ENCODE measurements around the gene OAT. TPM values are rescaled to one million over a fixed set of nuclear protein-coding genes. Genes with fewer than 3 reads are reported as not detected.

OAT gene
- total and polyA plus RNA-seq, 8 donors: 26.1 to 243 (median 69.4) TPM

DNA sequence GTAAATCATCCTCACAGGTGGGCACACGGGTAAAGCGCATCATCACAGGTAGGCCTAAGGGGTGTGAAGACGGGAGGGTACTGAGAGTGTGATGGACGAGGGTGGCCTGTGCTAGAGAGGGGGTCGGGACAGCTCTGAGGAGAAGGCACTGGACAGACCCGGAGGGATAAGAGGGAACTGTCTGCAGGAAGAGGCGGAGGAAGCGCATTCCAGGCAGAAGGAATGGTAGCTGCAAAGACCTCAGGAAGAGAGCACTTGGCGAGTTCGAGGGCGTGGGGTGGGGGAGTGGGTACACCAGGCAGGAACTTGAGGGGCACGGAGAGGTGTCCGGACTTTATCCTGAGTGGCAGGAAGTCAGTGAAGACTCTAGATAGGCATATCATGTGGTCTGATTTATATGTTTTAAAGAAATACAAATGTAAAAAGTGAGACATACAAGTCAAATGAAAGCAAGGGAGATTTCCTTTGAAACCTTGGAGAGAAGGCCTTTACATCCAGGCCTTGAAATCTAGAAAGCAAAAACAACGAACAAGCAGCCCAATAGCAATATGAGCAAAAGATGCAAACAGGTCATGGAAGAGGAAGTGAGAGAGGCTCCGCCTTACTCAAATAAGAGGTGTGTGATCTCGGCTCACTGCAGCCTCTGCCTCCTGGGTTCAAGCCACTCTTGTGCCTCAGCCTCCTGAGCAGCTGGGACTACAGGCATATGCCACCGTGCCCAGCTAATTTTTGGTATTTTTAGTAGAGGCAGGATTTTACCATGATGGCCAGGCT is 46.5 kb upstream of the OAT start:
- TF ChIP-seq EP300 (IDR thresholded peaks at IDR 0.05): no peak
- no peaks in the 10 kb centered on the region for H3K9me3 ChIP-seq
- H3K36me3 ChIP-seq: no peaks in the 10 kb centered on the region
- H3K27me3 ChIP-seq: no peaks in the 10 kb centered on the region
- 63 to 70% (median 65%) methylated on average over 17 of the region's 17 CpGs for WGBS, 5 donors
- no peak overlapping the region for H3K4me3 ChIP-seq
- intact Hi-C loops (cut with DNase I; ENCODE audit: low total_unique reads): no loop called here
- peaks cover 0 to 38% (median 22%) of the 10 kb centered on the region in 4 donors for H3K4me1 ChIP-seq
- H3K27ac ChIP-seq: peak overlapping the region in 1 of 5 donors; percentile 35
- DNase-seq: peak in 1 of 2 donors; percentile 42

DNA sequence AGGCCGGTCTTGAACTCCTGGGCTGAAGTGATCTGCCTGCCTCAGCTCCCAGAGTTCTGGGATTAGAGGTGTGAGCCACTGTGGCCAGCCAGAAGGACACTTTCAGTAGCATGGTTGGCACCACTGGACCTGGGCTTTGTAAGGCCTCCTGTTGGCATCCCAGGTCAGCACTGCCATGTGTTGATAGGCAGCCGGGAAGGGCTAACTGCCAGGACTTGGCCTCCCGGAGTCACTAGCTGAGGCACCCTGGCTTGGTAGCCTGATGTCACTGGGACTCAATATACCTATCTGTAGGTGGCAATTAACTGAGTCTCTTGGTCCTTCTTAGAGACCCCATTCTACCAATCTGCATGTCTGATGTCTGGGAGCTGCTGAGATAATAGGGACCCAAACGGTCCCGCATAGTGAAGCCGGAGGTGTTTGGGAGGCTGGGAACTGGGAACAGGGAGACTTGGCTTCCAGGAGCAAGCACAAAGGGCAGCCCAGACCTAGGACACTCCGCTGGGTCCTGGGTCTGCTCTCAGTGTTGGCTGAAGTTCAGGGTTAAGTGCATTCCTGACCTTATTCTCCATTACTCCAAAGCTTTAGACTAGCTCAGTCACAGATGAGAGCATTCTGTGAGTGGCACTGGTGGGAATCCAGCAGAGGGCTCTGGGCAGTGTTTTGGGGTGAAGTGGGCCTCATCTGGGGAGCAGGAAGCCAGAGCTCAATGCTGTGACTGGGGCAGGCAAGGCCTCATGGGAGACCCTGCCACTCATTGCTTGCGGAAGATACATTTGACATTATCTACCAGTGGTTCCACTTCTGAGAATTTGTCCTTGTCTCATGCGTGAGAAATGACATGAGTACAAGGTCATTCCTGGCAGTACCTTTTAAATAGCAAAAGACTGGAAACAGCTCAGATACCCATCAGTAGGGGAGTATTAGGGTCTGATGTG is 45.6 kb upstream of the OAT start:
- 69 to 87% (median 81%) methylated on average over 8 to 9 of the region's 9 CpGs for WGBS, 5 donors
- Histone ChIP-seq H3K27ac (no peak overlapping the region), H3K27me3 (no peaks in the 10 kb centered on the region)

DNA sequence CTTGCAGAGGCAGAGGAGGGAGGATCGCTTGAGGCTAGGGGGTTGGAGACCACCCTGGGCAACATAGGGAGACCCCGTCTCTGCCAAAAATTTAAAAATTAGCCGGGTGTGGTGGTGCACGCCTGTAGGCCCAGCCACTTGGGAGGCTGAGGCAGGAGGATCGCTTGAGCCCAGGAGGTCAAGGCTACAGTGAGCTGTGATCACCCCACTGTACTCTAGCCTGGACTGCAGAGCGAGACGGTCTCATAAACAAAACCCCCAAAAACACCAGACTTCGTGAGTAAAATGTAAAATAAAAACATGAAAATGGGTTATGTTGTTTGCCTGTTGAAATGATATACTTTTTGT is 43.6 kb upstream of the OAT start:
- H3K27ac ChIP-seq: peak overlapping the region; percentile 83 to 94 (median 93)
- intact Hi-C loops (cut with DNase I; ENCODE audit: low total_unique reads): no loop called here

More for the DNA sequence above, 45.6 kb upstream of the OAT start:
- TF ChIP-seq POLR2A (IDR thresholded peaks at IDR 0.05): no peak
- TF ChIP-seq POLR2AphosphoS5 (IDR thresholded peaks at IDR 0.05): no peak
- TF ChIP-seq, protein P1, sequence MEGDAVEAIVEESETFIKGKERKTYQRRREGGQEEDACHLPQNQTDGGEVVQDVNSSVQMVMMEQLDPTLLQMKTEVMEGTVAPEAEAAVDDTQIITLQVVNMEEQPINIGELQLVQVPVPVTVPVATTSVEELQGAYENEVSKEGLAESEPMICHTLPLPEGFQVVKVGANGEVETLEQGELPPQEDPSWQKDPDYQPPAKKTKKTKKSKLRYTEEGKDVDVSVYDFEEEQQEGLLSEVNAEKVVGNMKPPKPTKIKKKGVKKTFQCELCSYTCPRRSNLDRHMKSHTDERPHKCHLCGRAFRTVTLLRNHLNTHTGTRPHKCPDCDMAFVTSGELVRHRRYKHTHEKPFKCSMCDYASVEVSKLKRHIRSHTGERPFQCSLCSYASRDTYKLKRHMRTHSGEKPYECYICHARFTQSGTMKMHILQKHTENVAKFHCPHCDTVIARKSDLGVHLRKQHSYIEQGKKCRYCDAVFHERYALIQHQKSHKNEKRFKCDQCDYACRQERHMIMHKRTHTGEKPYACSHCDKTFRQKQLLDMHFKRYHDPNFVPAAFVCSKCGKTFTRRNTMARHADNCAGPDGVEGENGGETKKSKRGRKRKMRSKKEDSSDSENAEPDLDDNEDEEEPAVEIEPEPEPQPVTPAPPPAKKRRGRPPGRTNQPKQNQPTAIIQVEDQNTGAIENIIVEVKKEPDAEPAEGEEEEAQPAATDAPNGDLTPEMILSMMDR (IDR thresholded peaks at IDR 0.05): no peak
- no peak for TF ChIP-seq EP300 (IDR thresholded peaks at IDR 0.05)
- DNase-seq: no peak
- Histone ChIP-seq H3K4me3 (no peak overlapping the region), H3K4me1 (peaks cover 0 to 38% (median 22%) of the 10 kb centered on the region in 4 donors), H3K36me3 (no peaks in the 10 kb centered on the region), H3K9me3 (no peaks in the 10 kb centered on the region)
- intact Hi-C loops (cut with DNase I; ENCODE audit: low total_unique reads): no loop called here

DNA sequence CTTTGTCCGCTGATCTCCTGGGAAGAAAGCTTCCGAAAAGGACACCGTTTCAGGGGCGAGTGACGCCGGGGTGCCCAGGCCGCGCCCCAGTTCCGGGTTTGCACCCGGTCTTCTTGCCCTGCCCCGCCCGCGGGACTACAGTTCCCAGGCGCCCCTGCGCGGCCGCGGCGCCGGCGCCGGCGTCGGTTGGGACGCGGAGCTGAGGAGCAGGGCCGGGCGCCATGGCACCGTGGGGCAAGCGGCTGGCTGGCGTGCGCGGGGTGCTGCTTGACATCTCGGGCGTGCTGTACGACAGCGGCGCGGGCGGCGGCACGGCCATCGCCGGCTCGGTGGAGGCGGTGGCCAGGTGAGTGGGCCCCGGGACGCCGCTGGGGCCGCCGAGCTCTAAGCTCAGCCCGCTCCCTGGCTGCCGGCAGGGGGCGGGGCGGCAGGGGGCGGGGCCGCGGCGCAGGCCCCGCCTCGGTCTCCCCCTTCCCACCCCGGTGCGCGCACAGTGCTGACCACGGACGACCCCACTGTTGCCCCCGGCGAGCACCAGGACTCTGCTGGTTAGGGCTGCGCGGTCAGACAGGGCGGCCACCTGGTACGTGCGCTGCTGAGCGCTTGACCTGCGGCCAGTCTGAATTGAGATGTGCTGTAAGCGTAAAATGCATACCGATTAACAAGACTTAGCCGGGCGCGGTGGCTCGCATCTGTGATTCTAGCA is 43.1 kb upstream of the OAT start, which contains the start of gene LHPP:
Gene LHPP (plus strand): TSS at position 182 of the 706 bp plus-strand sequence. CDS start 40 bp downstream, at position 222.
- TF ChIP-seq, protein P1 (IDR thresholded peaks at IDR 0.05): peak in 3 of 7 experiments; percentile 52 to 88 (median 58)
- TF ChIP-seq POLR2AphosphoS5 (IDR thresholded peaks at IDR 0.05) (peak in 1 of 3 donors; percentile 69), POLR2A (IDR thresholded peaks at IDR 0.05) (no peak)
- Histone ChIP-seq H3K4me1 (peaks cover 0 to 27% (median 22%) of the 10 kb centered on the region in 4 donors), H3K9me3 (no peaks in the 10 kb centered on the region), H3K27me3 (peaks cover 0 to 2% (median 0%) of the 10 kb centered on the region in 3 donors), H3K27ac (peak within 1 kb of the TSS; percentile 83 to 94 (median 93)), H3K4me3 (peak within 1 kb of the TSS; percentile 71 to 91 (median 80)), H3K36me3 (no peaks in the 10 kb centered on the region)
- intact Hi-C loops (cut with DNase I; ENCODE audit: low total_unique reads): no loop called here
- 1 to 3% (median 1%) methylated on average over 26 to 81 of the region's 81 CpGs for WGBS, 5 donors
- DNase-seq: peak; percentile 88 to 96

More for the DNA sequence above, 43.6 kb upstream of the OAT start:
- Histone ChIP-seq H3K27me3 (no peaks in the 10 kb centered on the region), H3K4me3 (peak overlapping the region; percentile 71 to 91 (median 80)), H3K4me1 (peaks cover 0 to 27% (median 22%) of the 10 kb centered on the region in 4 donors), H3K9me3 (no peaks in the 10 kb centered on the region), H3K36me3 (no peaks in the 10 kb centered on the region)
- TF ChIP-seq POLR2AphosphoS5 (IDR thresholded peaks at IDR 0.05) (no peak), EP300 (IDR thresholded peaks at IDR 0.05) (no peak), POLR2A (IDR thresholded peaks at IDR 0.05) (no peak)
- TF ChIP-seq, protein P1 (IDR thresholded peaks at IDR 0.05): no peak
- WGBS, 5 donors: 78 to 86% (median 81%) methylated on average over 8 of the region's 8 CpGs
- no peak for DNase-seq

All from stomach (tissue), 9 donors.